ENCODE measurements around the gene MAP3K3.
A peak's percentile ranks its signal among the peaks of the same experiment; 100 is the strongest.

Gene MAP3K3

GRCh38 chr17:63741408-63742173, 119.4 kb downstream of the MAP3K3 start, which contains the start of gene STRADA:
Gene STRADA, minus strand, starts transcription at chr17:63741799. Its CDS starts 13,430 bp downstream, at chr17:63728369.
- Histone ChIP-seq H3K4me3 (ENCODE audit: low read depth, low read length) (peak within 1 kb of the TSS; percentile 87), H3K36me3 (ENCODE audit: control insufficient read depth in 2 of 2, insufficient read depth in 1 of 2, low read length in 2 of 2) (peaks cover 17 to 18% of the 10 kb centered on the region in 2 experiments), H3K9me3 (ENCODE audit: control insufficient read depth, insufficient read depth, low read depth, low read length) (no peaks in the 10 kb centered on the region), H3K4me1 (ENCODE audit: control insufficient read depth, insufficient read depth, low read length) (peaks cover 6% of the 10 kb centered on the region; the same call in 1 of the 2 replicates), H3K27ac (ENCODE audit: extremely low read depth, low read depth, low read length) (peak within 1 kb of the TSS; percentile 95)
- ChIA-PET CTCF (interaction anchor here (0.6 to 1.0 kb wide), 4 partner anchors 43 to 383 kb away, joined by 3 read pairs; no protein-coding TSS in a partner anchor), POLR2A (interaction anchor here (0.7 to 2.1 kb wide), 10 partner anchors 9 to 191 kb away, joined by 3 to 35 read pairs (median 5); partner anchors contain the start of genes CCDC47, DCAF7, DDX42 and MAP3K3)
- no peak for TF ChIP-seq ZNF654 (tag by site-specific recombination; IDR thresholded peaks at IDR 0.05; ENCODE audit: low read depth)
- no peak for TF ChIP-seq ZNF292 (tag by site-specific recombination; IDR thresholded peaks at IDR 0.05; ENCODE audit: borderline replicate concordance, low read depth)
- TF ChIP-seq ZNF37A (tag by site-specific recombination; IDR thresholded peaks at IDR 0.05): no peak
- peak; percentile 78 for TF ChIP-seq ZBTB48 (tag by site-specific recombination; IDR thresholded peaks at IDR 0.05)
- TF ChIP-seq OVOL3 (tag by site-specific recombination; IDR thresholded peaks at IDR 0.05): no peak
- no peak for TF ChIP-seq ZNF621 (tag by site-specific recombination; IDR thresholded peaks at IDR 0.05)
- TF ChIP-seq ZNF148 (tag by site-specific recombination; IDR thresholded peaks at IDR 0.05; ENCODE audit: borderline replicate concordance): no peak
- peak; percentile 88 for TF ChIP-seq ZNF324 (tag by site-specific recombination; IDR thresholded peaks at IDR 0.05)
- TF ChIP-seq HOXD13 (CRISPR knock-in tag; IDR thresholded peaks at IDR 0.05; ENCODE audit: borderline replicate concordance): peak; percentile 78; the same call in 1 of the 2 replicates
- peak; percentile 32; the same call in 1 of the 2 replicates for TF ChIP-seq ZNF768 (tag by site-specific recombination; IDR thresholded peaks at IDR 0.05)
- TF ChIP-seq ZNF510 (tag by site-specific recombination; IDR thresholded peaks at IDR 0.05; ENCODE audit: insufficient replicate concordance): no peak
- TF ChIP-seq SP2 (tag by site-specific recombination; IDR thresholded peaks at IDR 0.05): peak; percentile 95
- no peak for TF ChIP-seq ZNF350 (tag by site-specific recombination; IDR thresholded peaks at IDR 0.05)
- peak; percentile 49 for TF ChIP-seq ZNF692 (tag by site-specific recombination; IDR thresholded peaks at IDR 0.05)
- peak; percentile 99 for TF ChIP-seq ZNF561 (tag by site-specific recombination; IDR thresholded peaks at IDR 0.05; ENCODE audit: borderline replicate concordance)
- TF ChIP-seq ZNF221 (tag by site-specific recombination; IDR thresholded peaks at IDR 0.05; ENCODE audit: borderline replicate concordance): no peak
- peak; percentile 79 for TF ChIP-seq ZBTB44 (tag by site-specific recombination; IDR thresholded peaks at IDR 0.05)
- no peak; the same call in 1 of the 2 replicates for TF ChIP-seq ZNF140 (tag by site-specific recombination; IDR thresholded peaks at IDR 0.05)
- no peak for TF ChIP-seq ZNF138 (tag by site-specific recombination; IDR thresholded peaks at IDR 0.05; ENCODE audit: borderline replicate concordance)
- TF ChIP-seq ZFP37 (tag by site-specific recombination; IDR thresholded peaks at IDR 0.05): peak; percentile 93
- TF ChIP-seq AEBP2 (tag by site-specific recombination; IDR thresholded peaks at IDR 0.05; ENCODE audit: borderline replicate concordance): no peak
- TF ChIP-seq ZNF248 (tag by site-specific recombination; IDR thresholded peaks at IDR 0.05): no peak
- TF ChIP-seq ZNF518A (tag by site-specific recombination; conservative IDR thresholded peaks at IDR 0.05; ENCODE audit: low read depth): no peak
- TF ChIP-seq TRIM28 (IDR thresholded peaks at IDR 0.05; ENCODE audit: borderline replicate concordance, low read length): no peak; the same call in 1 of the 2 replicates
- TF ChIP-seq ZNF777 (tag by site-specific recombination; IDR thresholded peaks at IDR 0.05; ENCODE audit: borderline replicate concordance): no peak

Data from HEK293 (cell line).